NT2/D1 (cell line): ENCODE measurements around the gene PLIN4.

ENCODE experiments used
- YY1 ChIP-seq: IDR thresholded peaks from 2 replicates; pipeline ENCODE4 v1.6.1; 2011; ENCODE audit not compliant: insufficient read length, insufficient read depth
- ZNF274 ChIP-seq: IDR thresholded peaks from 2 replicates; pipeline ENCODE4 v1.6.1; 2011; ENCODE audit warnings: mild to moderate bottlenecking, low read depth, low read length

GRCh38 chr19:4557971-4558941 is 40.0 kb upstream of the PLIN4 start:
- TF ChIP-seq YY1 (no peak), ZNF274 (no peak)
